NCI-H146 treated with DMSO at 0.1 percent for 48 hours (cell line): ENCODE results near the gene PLP2.
"Not testable (repeated sequence)": the region's sequence is repeated elsewhere in the genome, so short reads cannot be mapped to it uniquely, and the experiment has no call there.

Experiments used
- DNase-seq: peaks from one replicate; lab custom pipeline; 2025; ENCODE audit not compliant: unreplicated experiment; lab: John Stamatoyannopoulos, UW

PLP2 gene, protein sequence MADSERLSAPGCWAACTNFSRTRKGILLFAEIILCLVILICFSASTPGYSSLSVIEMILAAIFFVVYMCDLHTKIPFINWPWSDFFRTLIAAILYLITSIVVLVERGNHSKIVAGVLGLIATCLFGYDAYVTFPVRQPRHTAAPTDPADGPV

GRCh38 chrX:49171752-49172279 lies at the start of gene PLP2:
PLP2 (plus strand) TSS chrX:49171898; CDS start chrX:49172001, 103 bp downstream.
- DNase-seq, result peak; percentile 9

DNA sequence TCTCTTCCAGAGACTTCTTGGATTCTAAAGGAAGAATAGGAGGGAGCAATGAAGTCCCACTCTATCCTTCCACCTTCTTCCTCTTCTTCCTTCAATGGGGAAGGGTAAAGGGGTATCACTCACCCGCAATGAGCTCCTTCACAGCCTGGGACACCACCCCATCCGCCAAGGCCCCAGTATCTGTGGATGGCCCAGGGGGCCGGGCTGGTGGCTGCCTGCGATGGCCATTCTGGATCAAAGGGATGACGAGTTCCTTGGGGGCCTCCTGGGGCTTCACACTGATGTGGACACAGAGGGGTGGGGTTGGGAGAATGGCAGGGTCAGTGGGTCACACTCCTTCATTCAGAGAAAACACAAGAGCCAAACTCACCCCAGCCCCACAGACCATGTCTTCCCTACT lies 49.2 kb upstream of the PLP2 start:
- DNase-seq, result no peak

DNA sequence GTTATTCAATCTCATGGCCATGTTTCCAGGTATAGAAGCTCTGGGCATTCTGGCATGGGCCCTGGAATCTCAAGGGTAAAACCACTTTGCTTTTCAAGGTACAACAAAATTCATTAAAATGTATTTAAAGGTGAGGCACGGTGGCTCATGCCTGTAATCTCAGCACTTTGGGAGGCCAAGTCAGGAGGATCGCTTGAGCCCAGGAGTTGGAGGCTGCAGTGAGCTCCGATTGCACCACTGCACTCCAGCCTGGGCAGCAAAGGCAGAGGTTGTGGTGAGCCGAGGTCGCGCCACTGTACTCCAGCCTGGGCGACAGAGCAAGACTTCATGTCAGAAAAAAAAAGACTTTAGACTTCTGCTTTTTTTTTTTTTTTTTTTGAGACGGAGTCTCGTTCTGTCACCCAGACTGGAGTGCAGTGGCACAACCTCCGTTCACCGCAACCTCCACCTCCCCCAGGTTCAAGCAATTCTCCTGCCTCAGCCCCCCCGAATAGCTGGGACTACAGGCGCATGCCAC lies 43.9 kb upstream of the PLP2 start:
- not testable (repeated sequence) for DNase-seq

DNA sequence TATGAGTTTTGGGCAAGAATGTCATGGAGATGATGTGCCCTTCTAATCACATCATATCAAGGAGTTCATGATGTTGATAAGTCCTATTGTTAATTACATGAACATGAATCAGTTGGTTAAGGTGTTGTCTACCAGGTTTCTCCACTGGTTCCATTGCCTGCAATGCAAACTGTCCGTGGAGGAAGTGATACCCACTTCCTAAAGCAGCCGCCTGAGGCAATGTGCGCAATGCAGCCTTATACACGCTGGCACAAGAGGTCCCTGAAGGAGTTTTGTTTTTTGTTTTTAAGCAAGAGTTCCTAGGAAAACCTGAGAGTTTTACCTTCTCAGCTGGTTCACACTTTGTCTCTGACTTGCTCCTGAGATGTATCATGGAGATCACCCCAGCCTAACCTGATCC lies 42.3 kb upstream of the PLP2 start:
- DNase-seq, result no peak

DNA sequence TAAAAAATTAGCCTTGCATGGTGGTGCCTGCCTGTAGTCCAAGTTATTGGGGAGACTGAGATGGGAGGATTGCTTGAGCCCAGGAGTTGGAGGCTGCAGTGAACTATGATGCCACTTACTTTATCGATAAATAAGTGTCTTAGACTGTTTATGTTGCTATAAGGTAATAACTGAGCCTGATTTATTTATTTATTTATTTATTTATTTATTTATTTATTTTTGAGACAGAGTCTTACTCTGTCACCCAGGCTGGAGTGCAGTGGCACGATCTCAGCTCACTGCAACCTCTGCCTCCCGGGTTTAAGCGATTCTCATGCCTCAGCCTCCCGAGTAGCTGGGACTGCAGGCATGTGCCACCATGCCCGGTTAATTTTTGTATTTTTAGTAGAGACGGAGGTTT lies 39.4 kb upstream of the PLP2 start:
- not testable (repeated sequence) for DNase-seq

GRCh38 chrX:49133759-49134158 lies 37.9 kb upstream of the PLP2 start:
- no peak for DNase-seq

GRCh38 chrX:49137492-49137891 lies 34.2 kb upstream of the PLP2 start:
- DNase-seq, result no peak

DNA sequence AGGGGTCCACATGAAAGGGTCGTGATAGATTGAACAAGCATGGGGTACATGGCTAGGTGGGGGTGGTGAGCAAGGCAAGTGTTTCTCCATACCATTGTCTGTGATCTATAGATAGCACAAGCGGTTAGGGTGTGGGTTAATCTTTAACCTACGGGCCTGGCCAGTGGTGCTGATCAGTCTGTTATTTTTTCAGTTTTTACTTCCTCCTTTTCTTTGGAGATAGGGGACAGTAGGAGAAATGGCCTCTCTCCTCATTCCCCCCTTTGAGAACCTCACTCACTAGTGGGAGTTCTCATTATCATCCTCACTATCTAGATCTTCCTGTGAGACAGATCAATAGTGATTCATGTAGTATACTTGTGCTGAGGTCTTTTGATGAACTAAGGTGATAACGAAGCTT lies 32.0 kb upstream of the PLP2 start:
- no peak for DNase-seq

- not testable (repeated sequence) for DNase-seq
These were observed 29.4 kb upstream of the PLP2 start for GRCh38 chrX:49142264-49142663.

- not testable (repeated sequence) for DNase-seq
These were observed 28.5 kb upstream of the PLP2 start for GRCh38 chrX:49143154-49143553.

DNA sequence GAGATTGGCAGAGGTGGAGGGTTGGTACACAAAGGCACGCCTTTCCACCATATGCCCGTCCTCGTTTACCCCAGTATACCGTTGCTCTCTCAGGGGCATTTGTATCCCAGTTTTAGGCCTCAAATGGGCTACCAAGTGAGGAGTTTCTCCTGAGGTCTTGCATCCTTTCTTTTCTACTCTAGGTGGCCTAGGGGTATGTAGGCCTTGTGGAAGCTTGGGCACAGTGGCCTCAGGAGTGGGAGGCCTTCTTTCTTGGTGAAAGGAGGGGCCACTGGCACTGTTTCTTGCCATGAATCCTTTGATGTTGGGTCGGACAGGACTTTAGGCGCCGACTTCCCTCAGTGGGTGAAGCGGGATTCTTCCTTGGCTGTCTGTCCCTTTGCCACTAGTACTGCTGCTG lies 24.4 kb upstream of the PLP2 start:
- no peak for DNase-seq

DNA sequence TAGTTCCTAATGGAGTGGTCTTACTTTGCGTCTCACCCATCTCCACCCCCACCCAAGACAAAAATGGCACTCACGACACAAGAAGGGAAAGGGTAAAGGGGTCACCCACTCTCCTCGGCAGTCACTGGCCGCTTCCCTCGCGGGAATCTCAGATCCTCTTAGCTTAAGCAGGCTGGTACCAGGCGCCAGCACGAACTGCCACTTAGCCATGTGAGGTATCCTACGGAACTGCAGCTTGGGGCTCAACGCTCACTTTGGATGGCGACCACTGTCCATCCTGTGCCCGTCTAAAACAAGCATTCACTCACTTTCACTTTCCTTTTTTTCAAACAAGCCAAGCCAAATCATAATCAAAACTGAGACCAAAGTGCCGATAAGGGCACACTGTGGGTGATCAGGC lies 23.8 kb upstream of the PLP2 start:
- no peak for DNase-seq

DNA sequence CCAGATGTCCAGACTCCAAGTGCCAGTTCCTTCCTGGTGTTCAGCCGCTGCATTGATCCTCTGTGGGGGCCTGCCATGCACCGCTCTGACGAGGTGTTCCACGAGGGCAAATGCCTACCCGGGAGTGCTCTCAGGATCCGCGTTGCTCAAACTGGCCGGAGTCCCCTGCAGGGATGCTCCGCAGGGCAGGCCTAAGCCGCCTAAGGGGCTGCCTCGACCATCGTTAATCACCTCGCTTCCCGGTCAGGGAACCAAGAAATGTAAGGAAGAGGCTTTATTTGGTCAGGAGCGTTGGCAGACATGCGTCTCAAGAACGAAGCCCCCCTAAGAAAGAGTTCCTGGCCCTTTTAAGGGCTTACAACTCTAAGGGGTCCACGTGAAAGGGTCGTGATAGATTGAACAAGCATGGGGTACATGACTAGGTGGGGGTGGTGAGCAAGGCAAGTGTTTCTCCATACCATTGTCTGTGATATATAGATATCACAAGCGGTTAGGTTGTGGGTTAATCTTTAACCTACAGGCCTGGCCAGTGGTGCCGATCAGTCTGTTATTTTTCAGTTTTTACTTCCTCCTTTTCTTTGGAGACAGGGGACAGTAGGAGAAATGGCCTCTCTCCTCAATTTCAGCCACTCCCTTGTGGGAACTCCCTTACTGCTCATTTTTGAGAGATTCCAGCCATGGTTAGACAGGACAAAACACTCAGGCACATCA lies 23.2 kb upstream of the PLP2 start:
- DNase-seq, result not testable (repeated sequence)

DNA sequence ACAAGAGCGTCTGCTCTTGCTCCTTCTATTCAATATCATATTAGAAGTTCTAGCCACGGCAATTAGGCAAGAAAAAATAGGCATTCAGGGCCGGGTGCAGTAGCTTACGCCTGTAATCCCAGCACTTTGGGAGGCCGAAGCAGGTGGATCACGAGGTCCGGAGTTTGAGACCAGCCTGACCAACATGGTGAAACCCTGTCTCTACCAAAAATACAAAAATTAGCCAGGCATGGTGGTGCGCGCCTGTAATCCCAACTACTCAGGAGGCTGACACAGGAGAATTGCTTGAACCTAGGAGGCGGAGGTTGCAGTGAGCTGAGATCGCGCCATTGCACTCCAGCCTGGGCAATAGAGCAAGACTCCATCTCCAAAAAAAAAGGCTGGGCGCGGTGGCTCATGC lies 22.4 kb upstream of the PLP2 start:
- not testable (repeated sequence) for DNase-seq

GRCh38 chrX:49153467-49153866 lies 18.2 kb upstream of the PLP2 start:
- DNase-seq, result no peak

- DNase-seq, result peak; percentile 18
These were observed 16.3 kb upstream of the PLP2 start for GRCh38 chrX:49155243-49155899.

DNA sequence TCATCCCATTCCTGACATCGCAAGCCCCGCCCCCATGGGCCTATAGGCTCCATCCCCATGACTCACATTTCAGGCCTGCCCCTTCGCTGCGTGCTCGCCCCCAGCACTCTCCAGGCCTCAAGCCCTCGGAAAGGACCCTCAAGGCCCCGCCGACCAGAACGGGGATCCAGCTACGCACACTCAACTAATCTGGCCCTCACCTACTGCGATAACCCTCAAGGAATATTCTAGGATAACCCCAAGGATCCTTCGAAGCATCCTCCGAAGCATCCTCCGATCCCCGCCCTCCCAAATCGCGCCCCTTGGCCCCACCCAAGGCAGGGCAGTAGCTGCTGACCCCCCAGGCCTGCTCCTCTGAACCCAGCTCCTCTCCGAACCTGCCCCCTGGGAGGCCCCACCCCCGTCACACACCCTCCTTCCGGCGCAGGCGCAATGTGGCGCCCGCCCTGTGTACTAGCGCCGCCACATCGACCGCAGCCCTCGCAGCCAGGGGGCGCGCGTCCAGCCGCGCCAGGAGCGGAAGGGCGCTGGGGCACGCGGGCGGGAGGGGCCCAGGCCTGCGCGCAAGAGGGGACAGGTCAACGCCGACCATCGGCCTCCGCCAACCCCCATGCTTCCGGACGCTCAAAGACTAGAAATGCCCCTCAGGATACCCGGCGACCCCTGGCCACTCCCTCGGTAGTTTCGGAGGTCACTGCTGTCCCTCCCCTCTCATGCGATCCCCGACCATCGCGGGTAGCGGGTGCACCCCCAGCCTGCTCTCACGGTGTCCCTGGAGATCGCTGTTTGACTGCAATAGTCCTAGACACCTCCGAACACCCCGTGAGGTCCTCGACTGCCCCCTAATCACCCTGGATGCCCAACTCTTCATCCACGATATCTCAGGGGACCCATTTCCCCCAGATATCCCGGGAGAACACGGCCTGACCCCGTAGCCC lies 15.5 kb upstream of the PLP2 start:
- peak; percentile 68 for DNase-seq

- DNase-seq, result no peak
These were observed 14.5 kb upstream of the PLP2 start for GRCh38 chrX:49157194-49157593.

- no peak for DNase-seq
These were observed 10.8 kb upstream of the PLP2 start for GRCh38 chrX:49160908-49161307.

DNA sequence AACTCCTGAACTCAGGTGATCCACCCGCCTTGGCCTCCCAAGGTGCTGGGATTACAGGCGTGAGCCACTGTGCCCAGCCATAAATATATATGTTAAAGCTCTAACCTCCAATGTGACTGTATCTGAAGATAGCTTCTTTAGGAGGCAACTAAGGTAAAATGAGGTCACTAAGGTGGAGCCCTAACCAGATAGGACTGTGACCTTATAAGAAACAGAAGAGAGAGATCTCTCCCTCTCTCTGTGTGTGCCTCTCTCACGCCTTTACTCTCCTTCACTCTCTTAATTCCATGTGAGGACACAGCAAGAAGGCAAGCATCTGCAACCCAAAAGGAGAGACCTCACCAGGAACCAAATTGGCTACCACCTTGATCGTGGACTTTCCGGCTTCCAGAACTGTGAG lies 10.1 kb upstream of the PLP2 start:
- no peak for DNase-seq

GRCh38 chrX:49162620-49163019 lies 9.1 kb upstream of the PLP2 start, which contains the start of gene MAGIX:
MAGIX (plus strand) TSS chrX:49162758; CDS start chrX:49162890, 132 bp downstream.
- DNase-seq, result no peak
